ENCODE data around the gene MRPS22. TPM values are rescaled to one million over a fixed set of nuclear protein-coding genes. Genes with fewer than 3 reads are reported as not detected.
"Not testable (repeated sequence)": the region's sequence is repeated elsewhere in the genome, so short reads cannot be mapped to it uniquely, and the experiment has no call there.

Gene MRPS22
- total RNA-seq, 8 experiments from 2014 or later, result 42.2 to 81.5 (median 60.6) TPM

- H3K4me3 ChIP-seq, result no peak overlapping the region
- in situ Hi-C loops (cut with MboI; ENCODE audit: low pct_unique_long_range_greater_than_20kb in 2 of 9, low sequenced_read_pairs in 9 of 9, unreplicated experiment in 9 of 9), result no loop called here
- ATAC-seq (replicated peaks in 6 of 8), result peak; percentile 31 to 89 (median 70)
- 43 to 100% (median 69%) methylated on average over 1 to 3 of the region's 3 CpGs; no CpG with 5 or more reads in 1 of the 10 experiments for WGBS, 10 experiments
- peaks cover 0 to 19% of the 10 kb centered on the region in 2 donors for H3K4me1 ChIP-seq (replicated peaks in 1 of 2)
- no peak overlapping the region for H3K27ac ChIP-seq
These were observed 10.2 kb downstream of the MRPS22 start for GRCh38 chr3:139353920-139354556.

GRCh38 chr3:139354661-139355060 is 10.8 kb downstream of the MRPS22 start:
- Histone ChIP-seq H3K4me1 (replicated peaks in 1 of 2) (peaks cover 0 to 19% of the 10 kb centered on the region in 2 donors), H3K4me3 (no peak overlapping the region), H3K27ac (no peak overlapping the region)
- ATAC-seq (replicated peaks in 6 of 8), result no peak
- WGBS, 10 experiments, result 94 to 100% (median 100%) methylated on average over 1 to 3 of the region's 4 CpGs; no CpG with 5 or more reads in 4 of the 10 experiments
- in situ Hi-C loops (cut with MboI; ENCODE audit: low pct_unique_long_range_greater_than_20kb in 2 of 9, low sequenced_read_pairs in 9 of 9, unreplicated experiment in 9 of 9), result no loop called here

GRCh38 chr3:139355476-139355875 is 11.7 kb downstream of the MRPS22 start:
- 30 to 100% (median 68%) methylated on average over 2 to 4 of the region's 4 CpGs; no CpG with 5 or more reads in 1 of the 10 experiments for WGBS, 10 experiments
- peak overlapping the region; percentile 7 to 26 for H3K27ac ChIP-seq
- in situ Hi-C loops (cut with MboI; ENCODE audit: low pct_unique_long_range_greater_than_20kb in 2 of 9, low sequenced_read_pairs in 9 of 9, unreplicated experiment in 9 of 9), result no loop called here
- H3K4me3 ChIP-seq, result no peak overlapping the region
- ATAC-seq (replicated peaks in 6 of 8), result peak; percentile 13 to 78 (median 58)
- H3K4me1 ChIP-seq (replicated peaks in 1 of 2), result peaks cover 0 to 19% of the 10 kb centered on the region in 2 donors

- ATAC-seq (replicated peaks in 6 of 8), result peak in 6 of 8 experiments; percentile 8 to 74 (median 65)
- Histone ChIP-seq H3K27ac (no peak overlapping the region), H3K4me1 (replicated peaks in 1 of 2) (peaks cover 0 to 19% of the 10 kb centered on the region in 2 donors), H3K4me3 (no peak overlapping the region)
- 22 to 100% (median 68%) methylated on average over 1 of the region's 1 CpG; no CpG with 5 or more reads in 6 of the 10 experiments for WGBS, 10 experiments
- in situ Hi-C loops (cut with MboI; ENCODE audit: low pct_unique_long_range_greater_than_20kb in 2 of 9, low sequenced_read_pairs in 9 of 9, unreplicated experiment in 9 of 9), result no loop called here
These were observed 12.1 kb downstream of the MRPS22 start for GRCh38 chr3:139355891-139356290.

GRCh38 chr3:139357899-139358298 is 14.1 kb downstream of the MRPS22 start:
- no peak overlapping the region for H3K27ac ChIP-seq
- whole genome bisulfite sequencing, 10 experiments, result 60 to 100% (median 90%) methylated on average over 1 to 4 of the region's 4 CpGs
- in situ Hi-C loops (cut with MboI; ENCODE audit: low pct_unique_long_range_greater_than_20kb in 2 of 9, low sequenced_read_pairs in 9 of 9, unreplicated experiment in 9 of 9), result no loop called here
- H3K4me3 ChIP-seq, result no peak overlapping the region
- ATAC-seq (replicated peaks in 6 of 8), result no peak
- peaks cover 0 to 19% of the 10 kb centered on the region in 2 donors for H3K4me1 ChIP-seq (replicated peaks in 1 of 2)

- Histone ChIP-seq H3K4me1 (replicated peaks in 1 of 2) (peaks cover 0 to 19% of the 10 kb centered on the region in 2 donors), H3K27ac (no peak overlapping the region), H3K4me3 (no peak overlapping the region)
- 46 to 100% (median 83%) methylated on average over 1 to 3 of the region's 3 CpGs; no CpG with 5 or more reads in 1 of the 10 experiments for WGBS, 10 experiments
- no peak for ATAC-seq (replicated peaks in 6 of 8)
- in situ Hi-C loops (cut with MboI; ENCODE audit: low pct_unique_long_range_greater_than_20kb in 2 of 9, low sequenced_read_pairs in 9 of 9, unreplicated experiment in 9 of 9), result no loop called here
These were observed 15.2 kb downstream of the MRPS22 start for GRCh38 chr3:139358841-139359562.

GRCh38 chr3:139361276-139361675 is 17.5 kb downstream of the MRPS22 start:
- Histone ChIP-seq H3K4me1 (replicated peaks in 1 of 2) (peaks cover 0 to 4% of the 10 kb centered on the region in 2 donors), H3K4me3 (no peak overlapping the region), H3K27ac (no peak overlapping the region)
- ATAC-seq (replicated peaks in 6 of 8), result no peak
- 30 to 100% (median 94%) methylated on average over 1 to 2 of the region's 2 CpGs for WGBS, 10 experiments
- in situ Hi-C loops (cut with MboI; ENCODE audit: low pct_unique_long_range_greater_than_20kb in 2 of 9, low sequenced_read_pairs in 9 of 9, unreplicated experiment in 9 of 9), result no loop called here

- H3K4me1 ChIP-seq (replicated peaks in 1 of 2), result no peaks in the 10 kb centered on the region
- no peak for ATAC-seq (replicated peaks in 6 of 8)
- no peak overlapping the region for H3K27ac ChIP-seq
- 40 to 100% (median 100%) methylated on average over 1 of the region's 1 CpG; no CpG with 5 or more reads in 1 of the 10 experiments for WGBS, 10 experiments
- H3K4me3 ChIP-seq, result no peak overlapping the region
- in situ Hi-C loops (cut with MboI; ENCODE audit: low pct_unique_long_range_greater_than_20kb in 2 of 9, low sequenced_read_pairs in 9 of 9, unreplicated experiment in 9 of 9), result no loop called here
These were observed 20.7 kb downstream of the MRPS22 start for GRCh38 chr3:139364549-139364948.

GRCh38 chr3:139374099-139374498 is 30.3 kb downstream of the MRPS22 start:
- no peak overlapping the region for H3K27ac ChIP-seq
- ATAC-seq (replicated peaks in 6 of 8), result no peak
- WGBS, 10 experiments, result 70 to 100% (median 96%) methylated on average over 1 to 2 of the region's 2 CpGs; no CpG with 5 or more reads in 1 of the 10 experiments
- H3K4me3 ChIP-seq, result no peak overlapping the region
- peaks cover 0 to 4% of the 10 kb centered on the region in 2 donors for H3K4me1 ChIP-seq (replicated peaks in 1 of 2)
- in situ Hi-C loops (cut with MboI; ENCODE audit: low pct_unique_long_range_greater_than_20kb in 2 of 9, low sequenced_read_pairs in 9 of 9, unreplicated experiment in 9 of 9), result no loop called here

GRCh38 chr3:139377378-139377777 is 33.6 kb downstream of the MRPS22 start:
- H3K4me3 ChIP-seq, result no peak overlapping the region
- peaks cover 0 to 8% of the 10 kb centered on the region in 2 donors for H3K4me1 ChIP-seq (replicated peaks in 1 of 2)
- ATAC-seq (replicated peaks in 6 of 8), result no peak
- no peak overlapping the region for H3K27ac ChIP-seq
- in situ Hi-C loops (cut with MboI; ENCODE audit: low pct_unique_long_range_greater_than_20kb in 2 of 9, low sequenced_read_pairs in 9 of 9, unreplicated experiment in 9 of 9), result no loop called here
- WGBS, 10 experiments, result 81 to 100% (median 88%) methylated on average over 2 to 3 of the region's 3 CpGs; no CpG with 5 or more reads in 1 of the 10 experiments

- 45 to 100% (median 84%) methylated on average over 1 to 3 of the region's 3 CpGs for WGBS, 10 experiments
- in situ Hi-C loops (cut with MboI; ENCODE audit: low pct_unique_long_range_greater_than_20kb in 2 of 9, low sequenced_read_pairs in 9 of 9, unreplicated experiment in 9 of 9), result no loop called here
- ATAC-seq (replicated peaks in 6 of 8), result peak; percentile 52 to 82 (median 66)
- Histone ChIP-seq H3K4me3 (no peak overlapping the region), H3K27ac (no peak overlapping the region), H3K4me1 (replicated peaks in 1 of 2) (peaks cover 0 to 8% of the 10 kb centered on the region in 2 donors)
These were observed 34.9 kb downstream of the MRPS22 start for GRCh38 chr3:139378587-139379241.

GRCh38 chr3:139380575-139380974 is 36.8 kb downstream of the MRPS22 start:
- Histone ChIP-seq H3K27ac (no peak overlapping the region), H3K4me3 (no peak overlapping the region), H3K4me1 (replicated peaks in 1 of 2) (peaks cover 0 to 8% of the 10 kb centered on the region in 2 donors)
- WGBS, 10 experiments, result 83 to 100% (median 94%) methylated on average over 1 to 4 of the region's 4 CpGs; no CpG with 5 or more reads in 1 of the 10 experiments
- in situ Hi-C loops (cut with MboI; ENCODE audit: low pct_unique_long_range_greater_than_20kb in 2 of 9, low sequenced_read_pairs in 9 of 9, unreplicated experiment in 9 of 9), result no loop called here
- ATAC-seq (replicated peaks in 6 of 8), result no peak

- H3K4me3 ChIP-seq; H3K4me1 ChIP-seq (replicated peaks in 1 of 2); in situ Hi-C loops (cut with MboI; ENCODE audit: low pct_unique_long_range_greater_than_20kb in 2 of 9, low sequenced_read_pairs in 9 of 9, unreplicated experiment in 9 of 9); ATAC-seq (replicated peaks in 6 of 8); H3K27ac ChIP-seq: not testable (repeated sequence)
- 79 to 100% (median 94%) methylated on average over 1 to 2 of the region's 2 CpGs; no CpG with 5 or more reads in 3 of the 10 experiments for WGBS, 10 experiments
These were observed 38.5 kb downstream of the MRPS22 start for GRCh38 chr3:139382291-139382690.

All from motor neuron (in vitro differentiated cells).